Adrenal gland (tissue), 12 donors: ENCODE measurements around the gene CELF2. TPM values are rescaled to one million over a fixed set of nuclear protein-coding genes. Genes with fewer than 3 reads are reported as not detected.

ENCODE experiments used
- DNase-seq, 7 donors: peaks; one replicate each; pipeline ENCODE4 v3.0.0-alpha.2; 2019 to 2020
- H3K27ac ChIP-seq, 5 donors: fragments of 200-600 bp; sonication (generic) in 4 of 5; 1 replicate in 3 of 5; 2 replicates in 2 of 5; pipeline versions ENCODE4 v1.5.1 to v1.8.0; 2016 to 2020; ENCODE audit warnings: mild to moderate bottlenecking in 1 of 5
- H3K27me3 ChIP-seq: fragments of 200-600 bp; 2 replicates; pipeline ENCODE4 v1.8.0; 2021
- H3K36me3 ChIP-seq, 2 donors: fragments of 200-600 bp; replicated peaks in 1 of 2; 1 replicate in 1 of 2; 2 replicates in 1 of 2; pipeline versions ENCODE4 v1.5.1 to v1.8.0; 2018 to 2022
- H3K4me1 ChIP-seq, 2 donors: fragments of 200-600 bp; replicated peaks in 1 of 2; 1 replicate in 1 of 2; 2 replicates in 1 of 2; pipeline versions ENCODE4 v1.5.1 to v1.8.0; 2018 to 2021
- H3K4me3 ChIP-seq, 4 donors: fragments of 200-600 bp; sonication (generic) in 3 of 4; one replicate each; pipeline ENCODE4 v1.5.1; 2016 to 2018
- H3K9me3 ChIP-seq, 3 donors: fragments of 200-600 bp; sonication (generic) in 1 of 3; replicated peaks in 1 of 3; 1 replicate in 2 of 3; 2 replicates in 1 of 3; pipeline versions ENCODE4 v1.5.1 to v1.8.0; 2016 to 2021
- CTCF ChIP-seq, 6 experiments: fragments of 450-650 bp in 4 of 6; fragments of 200-600 bp in 2 of 6; sonication (generic) in 1 of 6; IDR thresholded peaks; 1 replicate in 5 of 6; 2 replicates in 1 of 6; pipeline versions ENCODE4 v1.5.1 to v1.8.0; 2016 to 2021; ENCODE audit warnings: antibody characterized with exemption in 6 of 6, mild to moderate bottlenecking in 2 of 6, moderate library complexity in 1 of 6
- POLR2A ChIP-seq, 2 donors: fragments of 450-650 bp; IDR thresholded peaks; one replicate each; pipeline ENCODE4 v1.6.1; 2017; ENCODE audit warnings: antibody characterized with exemption in 2 of 2, mild to moderate bottlenecking in 2 of 2, moderate library complexity in 1 of 2
- WGBS, 4 donors: extraction: QIAGEN DNeasy Blood & Tissue Kit in 2 of 4; methylation state at CpG; one replicate each; pipeline versions ENCODE4 v1.1.5 to v1.1.7; 2013 to 2017; 5-methylcytosine and 5-hydroxymethylcytosine counted together
- intact Hi-C, 2 donors: fragments of 100-400 bp; cut with DNase I; formaldehyde crosslinking; loops; one replicate each; pipeline versions ENCODE4 v1.14.1 to v1.15.0; 2022 to 2023
- polyA plus RNA-seq, 3 donors: library from polyadenylated mRNA; stranded (reverse); fragments of 200-250 nt in 2 of 3; fragments of 350-450 nt in 1 of 3; fragmentation: Illumina TruSeq in 1 of 3; extraction: RNeasy Lipid Tissue Mini Kit (QIAGEN cat#74804) in 1 of 3; gene quantifications; one replicate each; pipeline ENCODE4 v1.2.3, GENCODE V29; 2013 to 2014
- total RNA-seq, 9 donors: library from RNA; depleted of rRNA in 4 of 9; stranded (reverse); fragments of >200 nt in 4 of 9; fragments of 120-200 nt in 1 of 9; fragmentation: NEBNext Ultra II Directional in 1 of 9; extraction: Animal tissue kit (Norgen Biotek cat#: 25700) in 1 of 9; gene quantifications; one replicate each; pipeline versions ENCODE4 v1.1.0 to v1.2.4, GENCODE V29; 2013 to 2023
- donor health status: healthy with polysubstance abuse.
- donor health status: Bipolar disorder and iron deficiency.
- donor health status: DM: yes; HTN: yes; CAD: no.
- donor health status: DM: no; HTN: no; CAD: no.
- donor health status: DM: no; HTN: no; CAD: no.
- donor health status: DM: yes; HTN: yes; CAD: no.

Gene CELF2
- total and polyA plus RNA-seq, 12 donors, result 2.7 to 26.0 (median 10.3) TPM

- WGBS, 4 donors, result 56 to 79% (median 69%) methylated on average over 3 of the region's 3 CpGs
- Histone ChIP-seq H3K27me3 (no peaks in the 10 kb centered on the region), H3K9me3 (no peaks in the 10 kb centered on the region), H3K4me3 (no peak overlapping the region), H3K36me3 (no peaks in the 10 kb centered on the region), H3K4me1 (peaks cover 0 to under 1% of the 10 kb centered on the region in 2 donors), H3K27ac (no peak overlapping the region)
- no peak for TF ChIP-seq CTCF (IDR thresholded peaks at IDR 0.05)
- no peak for TF ChIP-seq POLR2A (IDR thresholded peaks at IDR 0.05)
- intact Hi-C loops, result no loop called here
- no peak for DNase-seq
Observed at GRCh38 chr10:11011984-11012383, 5.7 kb upstream of the CELF2 start.

GRCh38 chr10:11012421-11013295 lies 5.0 kb upstream of the CELF2 start:
- intact Hi-C loops, result no loop called here
- no peak overlapping the region for H3K4me3 ChIP-seq
- no peaks in the 10 kb centered on the region for H3K36me3 ChIP-seq
- H3K27ac ChIP-seq, result no peak overlapping the region
- 62 to 68% (median 65%) methylated on average over 15 of the region's 15 CpGs for WGBS, 4 donors
- TF ChIP-seq CTCF (IDR thresholded peaks at IDR 0.05) (no peak), POLR2A (IDR thresholded peaks at IDR 0.05) (no peak)
- H3K4me1 ChIP-seq, result peaks cover 0 to 6% of the 10 kb centered on the region in 2 donors
- H3K9me3 ChIP-seq, result no peaks in the 10 kb centered on the region
- H3K27me3 ChIP-seq, result peaks cover 4% of the 10 kb centered on the region
- no peak for DNase-seq

GRCh38 chr10:11013836-11014235 lies 3.8 kb upstream of the CELF2 start:
- Histone ChIP-seq H3K27me3 (peaks cover 11% of the 10 kb centered on the region), H3K27ac (no peak overlapping the region), H3K4me3 (no peak overlapping the region), H3K4me1 (peaks cover 0 to 6% of the 10 kb centered on the region in 2 donors), H3K9me3 (no peaks in the 10 kb centered on the region), H3K36me3 (no peaks in the 10 kb centered on the region)
- TF ChIP-seq CTCF (IDR thresholded peaks at IDR 0.05) (no peak), POLR2A (IDR thresholded peaks at IDR 0.05) (no peak)
- intact Hi-C loops, result no loop called here
- WGBS, 4 donors, result 83 to 90% (median 87%) methylated on average over 3 of the region's 3 CpGs
- no peak for DNase-seq

GRCh38 chr10:11014671-11015445 lies 2.8 kb upstream of the CELF2 start:
- intact Hi-C loops, result no loop called here
- WGBS, 4 donors, result 77 to 84% (median 81%) methylated on average over 14 of the region's 14 CpGs
- Histone ChIP-seq H3K27ac (no peak overlapping the region), H3K4me3 (no peak overlapping the region), H3K27me3 (peaks cover 17% of the 10 kb centered on the region), H3K4me1 (peaks cover 0 to 6% of the 10 kb centered on the region in 2 donors), H3K36me3 (no peaks in the 10 kb centered on the region), H3K9me3 (no peaks in the 10 kb centered on the region)
- TF ChIP-seq POLR2A (IDR thresholded peaks at IDR 0.05), result no peak
- TF ChIP-seq CTCF (IDR thresholded peaks at IDR 0.05), result no peak
- no peak for DNase-seq
